A673 (cell line): ENCODE results near the gene EYS. TPM values are rescaled to one million over a fixed set of nuclear protein-coding genes. Genes with fewer than 3 reads are reported as not detected.

Experiments used
- BruUV-seq: library from RNA; stranded (reverse); fragments of 400-500 nt; replicated peaks from 2 replicates; lab custom pipeline; 2021; lab: Mats Ljungman, UMichigan
- CTCF ChIA-PET: fragments of 300-600 bp; sonication (Branson Sonifier 250); formaldehyde crosslinking; loops from one replicate; lab custom pipeline; 2022; ENCODE audit warnings: antibody characterized with exemption; lab: Charles Lee
- POLR2A ChIA-PET: fragments of 300-600 bp; sonication (Branson Sonifier 250); formaldehyde crosslinking; loops from one replicate; lab custom pipeline; 2022; ENCODE audit warnings: antibody characterized with exemption; ENCODE audit not compliant: low non-redundant PET; lab: Charles Lee
- DNase-seq: peaks from one replicate; pipeline ENCODE4 v3.0.0-alpha.2; 2015; ENCODE audit warnings: low spot score
- H3K27ac ChIP-seq: fragments of 200-600 bp; sonication (generic); 2 replicates; pipeline ENCODE4 v1.5.1; 2016; ENCODE audit warnings: mixed run types, low read depth, mild to moderate bottlenecking, mixed read lengths, antibody characterized with exemption, low read length; ENCODE audit not compliant: poor library complexity, severe bottlenecking
- H3K27me3 ChIP-seq: fragments of 200-600 bp; sonication (generic); replicated peaks from 2 replicates; pipeline ENCODE4 v1.6.1; 2017; ENCODE audit warnings: mixed run types, low read depth, mild to moderate bottlenecking, mixed read lengths, antibody characterized with exemption, low read length; ENCODE audit not compliant: insufficient read depth, poor library complexity
- H3K36me3 ChIP-seq: fragments of 200-600 bp; sonication (generic); 2 replicates; pipeline ENCODE4 v1.6.1; 2016; ENCODE audit warnings: mixed run types, mild to moderate bottlenecking, mixed read lengths, antibody characterized with exemption, low read length; ENCODE audit not compliant: insufficient read depth, poor library complexity, severe bottlenecking
- H3K4me1 ChIP-seq: fragments of 200-600 bp; sonication (generic); 2 replicates; pipeline ENCODE4 v1.6.1; 2017; ENCODE audit warnings: mixed run types, mild to moderate bottlenecking, mixed read lengths, antibody characterized with exemption, low read length; ENCODE audit not compliant: insufficient read depth, poor library complexity, severe bottlenecking
- H3K4me3 ChIP-seq: fragments of 200-600 bp; sonication (generic); 2 replicates; pipeline ENCODE4 v1.5.1; 2016; ENCODE audit warnings: low read depth, mixed run types, mild to moderate bottlenecking, mixed read lengths, low read length; ENCODE audit not compliant: poor library complexity, severe bottlenecking
- H3K9me3 ChIP-seq: fragments of 200-600 bp; sonication (generic); 2 replicates; pipeline ENCODE4 v1.6.1; 2016; ENCODE audit warnings: mixed run types, low read depth, mild to moderate bottlenecking, mixed read lengths, antibody characterized with exemption, low read length; ENCODE audit not compliant: poor library complexity, severe bottlenecking
- EZH2 ChIP-seq: fragments of 200-600 bp; sonication (generic); IDR thresholded peaks from 2 replicates; pipeline ENCODE4 v1.6.1; 2017; ENCODE audit warnings: borderline replicate concordance, low read depth, mild to moderate bottlenecking, mixed read lengths, antibody characterized with exemption, low read length; ENCODE audit not compliant: poor library complexity, severe bottlenecking
- intact Hi-C: fragments of 100-400 bp; cut with micrococcal nuclease; formaldehyde crosslinking; loops from one replicate; pipeline ENCODE4 v1.10.0; 2022; ENCODE audit not compliant: unreplicated experiment
- total RNA-seq: library from RNA; stranded (reverse); gene quantifications from 2 replicates; pipeline ENCODE4 v1.2.3, GENCODE V29; 2021
- TF ChIP-seq, protein P1 (sequence below): fragments of 300-800, 200-600 bp; sonication (generic); conservative IDR thresholded peaks from 2 replicates; pipeline ENCODE4 v1.5.1; 2017; ENCODE audit warnings: low read depth, mild to moderate bottlenecking, antibody characterized with exemption, low read length, moderate library complexity, mixed read lengths

Gene EYS
- total RNA-seq, 1 experiment from 2014 or later = 0.47 TPM

DNA sequence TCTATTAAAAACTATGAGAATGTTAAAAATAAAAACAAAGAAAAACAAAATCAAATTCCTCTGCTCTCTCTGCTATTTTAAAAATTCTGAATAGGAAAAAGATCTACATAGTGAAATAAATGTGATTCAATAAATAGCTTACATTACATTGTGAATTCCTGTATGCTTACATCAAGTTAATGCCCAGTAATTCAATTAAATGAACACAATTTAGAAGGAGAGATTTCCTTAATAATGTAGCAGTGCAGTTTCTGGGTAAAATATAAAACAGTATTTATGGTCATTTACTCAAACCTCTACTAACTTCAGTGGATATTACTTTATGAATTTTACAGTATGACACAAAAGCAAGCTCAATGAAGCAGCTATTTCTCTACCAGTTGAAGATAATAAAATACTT, 594.6 kb downstream of the EYS start:
- BruUV-seq = no TSS peak
- H3K36me3 ChIP-seq = no peaks in the 10 kb centered on the region
- H3K9me3 ChIP-seq = no peaks in the 10 kb centered on the region
- POLR2A ChIA-PET = no interaction called here
- no peak overlapping the region for H3K27ac ChIP-seq
- DNase-seq = no peak
- no peak for TF ChIP-seq EZH2
- TF ChIP-seq, protein P1, sequence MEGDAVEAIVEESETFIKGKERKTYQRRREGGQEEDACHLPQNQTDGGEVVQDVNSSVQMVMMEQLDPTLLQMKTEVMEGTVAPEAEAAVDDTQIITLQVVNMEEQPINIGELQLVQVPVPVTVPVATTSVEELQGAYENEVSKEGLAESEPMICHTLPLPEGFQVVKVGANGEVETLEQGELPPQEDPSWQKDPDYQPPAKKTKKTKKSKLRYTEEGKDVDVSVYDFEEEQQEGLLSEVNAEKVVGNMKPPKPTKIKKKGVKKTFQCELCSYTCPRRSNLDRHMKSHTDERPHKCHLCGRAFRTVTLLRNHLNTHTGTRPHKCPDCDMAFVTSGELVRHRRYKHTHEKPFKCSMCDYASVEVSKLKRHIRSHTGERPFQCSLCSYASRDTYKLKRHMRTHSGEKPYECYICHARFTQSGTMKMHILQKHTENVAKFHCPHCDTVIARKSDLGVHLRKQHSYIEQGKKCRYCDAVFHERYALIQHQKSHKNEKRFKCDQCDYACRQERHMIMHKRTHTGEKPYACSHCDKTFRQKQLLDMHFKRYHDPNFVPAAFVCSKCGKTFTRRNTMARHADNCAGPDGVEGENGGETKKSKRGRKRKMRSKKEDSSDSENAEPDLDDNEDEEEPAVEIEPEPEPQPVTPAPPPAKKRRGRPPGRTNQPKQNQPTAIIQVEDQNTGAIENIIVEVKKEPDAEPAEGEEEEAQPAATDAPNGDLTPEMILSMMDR = no peak
- no peaks in the 10 kb centered on the region for H3K27me3 ChIP-seq
- CTCF ChIA-PET = no interaction called here
- intact Hi-C loops = no loop called here
- H3K4me3 ChIP-seq = no peak overlapping the region
- H3K4me1 ChIP-seq = no peaks in the 10 kb centered on the region

DNA sequence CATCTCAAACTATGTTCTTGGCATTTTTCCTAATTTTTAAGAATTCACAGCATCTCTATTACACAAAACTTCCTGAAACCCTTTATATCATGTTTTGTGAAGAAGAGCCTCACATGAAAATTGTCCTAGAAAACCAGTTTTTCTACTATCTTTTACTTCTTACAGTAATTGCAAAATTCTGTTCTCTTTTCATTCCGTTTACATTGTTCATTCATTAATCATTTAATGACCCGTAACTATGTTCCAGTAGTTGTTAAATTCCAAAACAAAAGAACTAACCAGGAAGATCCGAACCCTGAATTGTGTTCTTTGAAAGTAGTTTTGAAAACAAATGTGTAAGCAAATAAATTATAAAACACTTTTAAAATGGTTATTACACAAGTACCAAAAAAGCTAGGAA, 597.0 kb downstream of the EYS start:
- Histone ChIP-seq H3K4me1 (no peaks in the 10 kb centered on the region), H3K27ac (no peak overlapping the region), H3K36me3 (no peaks in the 10 kb centered on the region), H3K9me3 (no peaks in the 10 kb centered on the region), H3K27me3 (no peaks in the 10 kb centered on the region), H3K4me3 (no peak overlapping the region)
- BruUV-seq = no TSS peak
- TF ChIP-seq, protein P1 = no peak
- no peak for TF ChIP-seq EZH2
- CTCF ChIA-PET = no interaction called here
- POLR2A ChIA-PET = no interaction called here
- no peak for DNase-seq
- intact Hi-C loops = no loop called here

DNA sequence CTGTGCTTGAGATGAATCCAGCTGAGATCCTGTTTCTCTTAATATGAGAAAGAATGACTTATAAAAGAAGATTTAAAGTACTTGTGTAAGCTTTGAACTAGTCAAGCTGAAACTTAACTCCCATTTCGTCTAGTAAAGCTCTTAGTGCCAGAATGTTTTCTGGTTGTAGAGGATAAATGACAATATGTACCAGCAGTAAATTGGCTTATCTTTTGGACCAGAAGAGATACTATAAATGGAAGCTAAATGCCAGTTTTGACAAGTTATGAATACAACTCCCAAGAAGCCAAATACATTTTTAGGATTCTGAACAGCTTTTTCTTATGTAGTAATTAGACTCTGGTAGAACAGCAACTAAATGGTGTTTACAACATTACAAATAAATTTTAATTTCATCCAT, 608.7 kb downstream of the EYS start:
- Histone ChIP-seq H3K36me3 (no peaks in the 10 kb centered on the region), H3K27me3 (no peaks in the 10 kb centered on the region), H3K27ac (no peak overlapping the region), H3K4me3 (no peak overlapping the region), H3K4me1 (no peaks in the 10 kb centered on the region), H3K9me3 (no peaks in the 10 kb centered on the region)
- POLR2A ChIA-PET = no interaction called here
- BruUV-seq = no TSS peak
- intact Hi-C loops = no loop called here
- CTCF ChIA-PET = no interaction called here
- DNase-seq = no peak
- TF ChIP-seq EZH2 = no peak
- TF ChIP-seq, protein P1 = no peak
